Measurements from ENCODE around the gene ITGAV. TPM values are rescaled to one million over a fixed set of nuclear protein-coding genes. Genes with fewer than 3 reads are reported as not detected.

ITGAV gene
- total RNA-seq, 1 donor from 2014 or later = 115 TPM

- Histone ChIP-seq H3K36me3 (no peaks in the 10 kb centered on the region), H3K9me3 (no peaks in the 10 kb centered on the region), H3K27ac (no peak overlapping the region), H3K4me1 (no peaks in the 10 kb centered on the region), H3K4me3 (no peak overlapping the region), H3K27me3 (no peaks in the 10 kb centered on the region)
- intact Hi-C loops (cut with DNase I) = no loop called here
- DNase-seq (ENCODE audit: low spot score in 2 of 2) = no peak
- TF ChIP-seq CTCF (IDR thresholded peaks at IDR 0.05) = no peak
Observed at GRCh38 chr2:186709529-186710450, 119.9 kb downstream of the ITGAV start.

- intact Hi-C loops (cut with DNase I) = no loop called here
- Histone ChIP-seq H3K27ac (no peak overlapping the region), H3K36me3 (no peaks in the 10 kb centered on the region), H3K4me1 (no peaks in the 10 kb centered on the region), H3K27me3 (no peaks in the 10 kb centered on the region), H3K4me3 (no peak overlapping the region), H3K9me3 (no peaks in the 10 kb centered on the region)
- TF ChIP-seq CTCF (IDR thresholded peaks at IDR 0.05) = no peak
- DNase-seq (ENCODE audit: low spot score in 2 of 2) = no peak
Observed at GRCh38 chr2:186713691-186714090, 123.8 kb downstream of the ITGAV start.

GRCh38 chr2:186714611-186715010 is 124.8 kb downstream of the ITGAV start:
- no peak for DNase-seq (ENCODE audit: low spot score in 2 of 2)
- Histone ChIP-seq H3K27me3 (no peaks in the 10 kb centered on the region), H3K36me3 (no peaks in the 10 kb centered on the region), H3K9me3 (no peaks in the 10 kb centered on the region), H3K4me1 (no peaks in the 10 kb centered on the region), H3K27ac (no peak overlapping the region), H3K4me3 (no peak overlapping the region)
- no peak for TF ChIP-seq CTCF (IDR thresholded peaks at IDR 0.05)
- intact Hi-C loops (cut with DNase I) = no loop called here

GRCh38 chr2:186716004-186716403 is 126.1 kb downstream of the ITGAV start:
- Histone ChIP-seq H3K4me1 (no peaks in the 10 kb centered on the region), H3K4me3 (no peak overlapping the region), H3K27me3 (no peaks in the 10 kb centered on the region), H3K27ac (no peak overlapping the region), H3K9me3 (no peaks in the 10 kb centered on the region), H3K36me3 (no peaks in the 10 kb centered on the region)
- DNase-seq (ENCODE audit: low spot score in 2 of 2) = no peak
- intact Hi-C loops (cut with DNase I) = no loop called here
- TF ChIP-seq CTCF (IDR thresholded peaks at IDR 0.05) = no peak

- no peak for TF ChIP-seq CTCF (IDR thresholded peaks at IDR 0.05)
- intact Hi-C loops (cut with DNase I) = no loop called here
- no peaks in the 10 kb centered on the region for H3K27me3 ChIP-seq
Observed at GRCh38 chr2:186716899-186717298, 127.0 kb downstream of the ITGAV start.

More at GRCh38 chr2:186716899-186717298, 127.0 kb downstream of the ITGAV start:
- no peaks in the 10 kb centered on the region for H3K36me3 ChIP-seq
- H3K4me3 ChIP-seq = no peak overlapping the region
- no peaks in the 10 kb centered on the region for H3K4me1 ChIP-seq
- no peaks in the 10 kb centered on the region for H3K9me3 ChIP-seq
- H3K27ac ChIP-seq = no peak overlapping the region
- no peak for DNase-seq (ENCODE audit: low spot score in 2 of 2)
